Activated CD8-positive, alpha-beta memory T cell treated with anti-CD3 and anti-CD28 coated beads, Interleukin-2, amount 50 U/mL, for 4 hours (primary cell): ENCODE results near the gene CENPO.
"Not testable (repeated sequence)": the region's sequence is repeated elsewhere in the genome, so short reads cannot be mapped to it uniquely, and the experiment has no call there.

Experiments
- DNase-seq: peaks from one replicate; pipeline ENCODE4 v3.0.0-alpha.2; 2020

Gene CENPO

GRCh38 chr2:24791452-24791851 is 1.8 kb upstream of the CENPO start:
- DNase-seq: no peak

DNA sequence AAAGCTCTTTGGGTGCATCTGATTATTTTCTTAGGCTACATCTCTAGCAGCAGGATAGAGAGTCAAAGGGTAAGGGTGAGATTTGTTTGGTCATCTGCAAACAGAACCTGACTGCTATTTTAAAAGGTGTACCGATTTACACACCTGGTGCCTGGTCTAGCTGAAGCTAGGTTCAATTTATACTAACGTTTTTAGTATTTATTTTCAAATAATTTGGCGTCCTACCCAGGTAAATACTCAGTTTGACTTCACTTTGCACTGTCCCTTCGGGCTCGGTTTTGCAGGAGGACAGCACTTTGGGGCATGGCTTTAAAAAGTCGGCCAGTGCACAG is 717 bp upstream of the CENPO start:
- DNase-seq: no peak

DNA sequence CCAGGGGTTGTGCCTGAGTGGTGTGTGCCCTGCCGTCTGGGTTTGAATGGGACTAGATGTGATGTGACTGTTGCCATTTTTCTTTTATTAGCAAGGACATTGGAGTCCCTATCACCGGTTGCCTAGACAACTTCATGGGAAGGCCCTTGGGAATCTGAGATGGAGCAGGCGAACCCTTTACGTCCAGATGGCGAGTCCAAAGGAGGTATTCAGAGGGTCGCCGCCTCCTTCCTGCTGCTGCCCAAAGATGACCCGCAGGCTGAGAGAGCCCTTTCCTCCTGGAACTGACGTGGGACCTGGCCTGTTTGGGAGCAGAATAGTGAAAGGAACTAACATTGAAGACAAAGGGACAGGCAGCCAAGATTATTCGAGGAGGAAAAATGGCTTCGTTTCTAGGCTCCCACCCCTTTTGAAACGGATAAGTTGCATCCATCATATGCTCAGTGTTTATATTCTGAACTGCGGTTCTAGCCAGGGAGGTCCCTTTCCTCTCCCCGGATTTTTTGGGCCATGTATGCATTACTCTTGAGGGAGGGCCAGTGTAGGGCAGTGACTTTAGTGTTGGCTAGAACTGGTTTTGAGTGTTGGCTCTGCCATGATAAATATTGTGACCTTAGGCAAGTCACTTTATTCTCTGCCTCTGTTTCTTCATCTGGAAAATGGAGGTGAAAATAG is 673 bp downstream of the CENPO start:
- DNase-seq: no peak

DNA sequence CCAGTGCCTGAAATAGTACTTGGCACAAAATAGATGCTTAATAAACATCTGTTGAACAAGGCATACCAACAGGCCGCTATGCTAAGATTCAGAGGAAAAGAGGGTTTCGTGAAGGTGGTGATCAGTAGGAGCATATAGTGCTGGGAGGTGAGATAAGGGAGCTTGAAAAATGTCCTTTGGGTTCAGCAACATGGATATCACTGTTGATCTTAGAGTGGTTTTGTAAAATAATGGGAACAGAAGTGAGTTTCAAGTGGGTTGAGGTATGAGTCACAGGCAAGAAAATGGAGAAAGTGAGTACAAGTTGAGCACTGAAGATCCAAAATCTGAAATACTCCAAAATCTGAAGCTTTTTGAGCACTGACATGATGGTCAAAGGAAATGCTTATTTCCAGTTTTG is 4.4 kb downstream of the CENPO start:
- DNase-seq: no peak

DNA sequence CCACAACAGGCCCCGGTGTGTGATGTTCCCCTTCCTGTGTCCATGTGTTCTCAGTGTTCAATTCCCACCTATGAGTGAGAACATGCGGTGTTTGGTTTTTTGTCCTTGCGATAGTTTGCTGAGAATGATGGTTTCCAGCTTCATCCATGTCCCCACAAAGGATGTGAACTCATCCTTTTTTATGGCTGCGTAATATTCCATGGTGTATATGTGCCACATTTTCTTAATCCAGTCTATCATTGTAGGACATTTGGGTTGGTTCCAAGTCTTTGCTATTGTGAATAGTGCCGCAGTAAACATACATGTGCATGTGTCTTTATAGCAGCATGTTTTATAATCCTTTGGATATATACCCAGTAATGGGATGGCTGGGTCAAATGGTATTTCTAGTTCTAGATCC is 7.3 kb downstream of the CENPO start:
- not testable (repeated sequence) for DNase-seq

DNA sequence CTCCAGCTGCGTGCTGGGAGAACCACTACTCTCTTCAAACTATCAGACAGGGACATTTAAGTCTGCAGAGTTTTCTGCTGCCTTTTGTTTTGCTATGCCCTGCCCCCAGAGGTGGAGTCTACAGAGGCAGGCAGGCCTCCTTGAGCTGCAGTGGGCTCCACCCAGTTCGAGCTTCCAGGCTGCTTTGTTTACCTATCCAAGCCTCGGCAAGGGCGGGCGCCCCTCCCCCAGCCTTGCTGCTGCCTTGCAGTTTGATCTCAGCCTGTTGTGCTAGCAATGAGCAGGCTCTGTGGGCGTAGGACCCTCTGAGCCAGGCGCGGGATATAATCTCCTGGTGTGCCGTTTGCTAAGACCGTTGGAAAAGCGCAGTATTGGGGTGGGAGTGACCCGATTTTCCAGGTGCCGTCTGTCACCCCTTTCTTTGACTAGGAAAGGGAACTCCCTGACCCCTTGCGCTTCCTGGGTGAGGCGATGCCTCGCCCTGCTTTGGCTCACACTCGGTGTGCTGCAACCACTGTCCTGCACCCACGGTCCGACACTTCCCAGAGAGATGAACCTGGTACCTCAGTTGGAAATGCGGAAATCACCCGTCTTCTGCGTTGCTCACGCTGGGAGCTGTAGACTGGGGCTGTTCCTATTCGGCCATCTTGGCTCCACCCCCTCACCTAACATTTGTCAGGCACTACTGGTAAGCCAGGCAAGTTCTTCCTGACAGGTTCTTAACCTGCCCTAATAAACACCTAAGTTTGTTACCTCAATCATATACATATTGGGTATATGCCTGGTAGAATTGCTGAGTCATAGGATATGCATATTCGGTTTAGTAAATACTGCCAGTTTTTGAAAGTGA is 12.8 kb downstream of the CENPO start:
- DNase-seq: not testable (repeated sequence)

DNA sequence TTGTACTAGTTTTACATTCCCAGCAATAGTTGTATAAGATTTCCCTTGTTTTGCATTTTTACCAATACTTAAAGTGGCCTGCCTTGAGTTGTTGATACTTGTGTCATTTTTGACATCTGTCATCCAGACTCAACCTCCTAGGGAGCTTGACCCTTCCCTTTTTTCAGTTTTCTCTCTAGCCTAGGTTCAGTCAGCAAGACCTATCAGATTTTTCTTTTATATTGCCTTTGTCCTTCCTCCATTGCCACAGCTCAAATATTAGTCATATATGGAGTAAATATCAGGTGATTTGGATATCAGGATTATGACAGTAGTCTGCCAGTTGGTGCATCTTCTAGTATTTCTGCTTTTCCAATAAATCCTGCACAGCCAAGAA is 13.4 kb downstream of the CENPO start:
- no peak for DNase-seq

DNA sequence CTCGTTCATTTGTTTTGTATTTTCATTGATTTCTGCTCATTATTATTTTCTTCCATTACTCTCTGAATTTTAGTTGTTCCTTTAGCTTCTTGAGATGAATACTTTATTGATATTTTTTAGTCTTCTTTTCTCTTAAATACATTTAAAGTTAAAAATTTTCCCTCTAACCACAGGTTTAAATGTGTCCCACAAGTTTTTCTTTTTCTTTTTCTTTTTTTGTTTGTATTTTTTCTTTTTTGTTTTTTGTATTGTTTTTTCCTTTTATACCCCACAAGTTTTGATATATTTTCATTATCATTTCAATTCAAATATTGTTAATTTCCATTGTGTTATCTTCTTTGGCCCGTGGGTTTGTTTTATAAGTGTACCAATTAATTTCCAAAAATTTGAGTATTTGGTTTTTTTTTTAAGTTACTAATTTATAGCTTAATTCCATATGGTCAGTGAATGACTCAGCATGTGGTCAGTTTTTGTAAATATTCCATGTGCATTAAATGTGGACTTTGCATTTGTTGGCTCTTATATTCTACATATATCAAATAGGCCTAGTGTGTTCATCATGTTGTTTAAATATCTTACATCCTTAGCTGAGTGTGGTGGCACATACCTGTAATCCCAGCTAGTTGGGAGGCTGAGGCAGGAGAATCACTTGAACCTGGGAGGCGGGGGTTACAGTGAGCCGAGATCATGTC is 16.2 kb downstream of the CENPO start:
- no peak for DNase-seq

- DNase-seq: no peak
Observed at GRCh38 chr2:24813691-24814137, 20.5 kb downstream of the CENPO start.

GRCh38 chr2:24814516-24814915 is 21.3 kb downstream of the CENPO start:
- no peak for DNase-seq

GRCh38 chr2:24815171-24815570 is 21.9 kb downstream of the CENPO start:
- no peak for DNase-seq

GRCh38 chr2:24816404-24816803 is 23.2 kb downstream of the CENPO start:
- no peak for DNase-seq

GRCh38 chr2:24816884-24817283 is 23.7 kb downstream of the CENPO start:
- no peak for DNase-seq

DNA sequence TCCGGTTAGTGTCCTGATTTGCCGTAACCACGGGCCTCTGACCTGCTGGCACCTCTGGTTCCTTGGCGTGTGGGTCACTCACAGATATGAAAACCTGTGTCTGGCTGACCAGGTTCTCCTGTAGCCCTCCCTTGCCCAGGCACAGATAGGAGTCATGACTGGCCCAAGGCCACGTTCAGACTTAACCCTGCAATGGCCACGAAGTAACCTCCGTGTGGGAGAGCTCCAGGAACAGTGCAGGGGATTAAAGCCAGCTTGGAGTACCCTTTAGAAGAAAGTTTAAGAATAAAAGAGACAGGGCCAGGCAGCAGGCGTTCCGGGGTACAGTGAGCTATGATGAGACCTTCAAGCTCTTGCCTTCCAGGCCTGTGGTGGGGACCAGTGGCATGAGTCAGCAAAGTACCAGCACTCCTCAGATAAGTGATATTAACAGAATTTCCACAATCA is 25.5 kb downstream of the CENPO start:
- no peak for DNase-seq

GRCh38 chr2:24819442-24820174 is 26.4 kb downstream of the CENPO start:
- no peak for DNase-seq

DNA sequence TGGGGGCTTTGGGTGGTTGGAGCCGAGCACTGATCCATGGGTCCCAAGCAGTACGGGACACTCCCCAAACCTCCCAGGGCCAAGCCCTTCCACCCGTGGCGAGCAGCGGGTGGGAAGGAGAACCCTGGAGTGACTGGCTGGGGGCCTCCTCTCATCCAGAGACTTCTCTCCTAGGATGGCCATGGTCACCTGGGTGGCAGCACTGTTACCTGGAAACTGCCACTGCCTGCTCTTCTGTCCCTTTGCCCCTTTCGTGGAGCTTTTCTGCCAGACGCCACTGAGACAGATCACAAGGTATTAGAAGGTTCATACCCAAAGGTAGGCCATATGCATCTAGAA is 26.9 kb downstream of the CENPO start:
- DNase-seq: no peak

DNA sequence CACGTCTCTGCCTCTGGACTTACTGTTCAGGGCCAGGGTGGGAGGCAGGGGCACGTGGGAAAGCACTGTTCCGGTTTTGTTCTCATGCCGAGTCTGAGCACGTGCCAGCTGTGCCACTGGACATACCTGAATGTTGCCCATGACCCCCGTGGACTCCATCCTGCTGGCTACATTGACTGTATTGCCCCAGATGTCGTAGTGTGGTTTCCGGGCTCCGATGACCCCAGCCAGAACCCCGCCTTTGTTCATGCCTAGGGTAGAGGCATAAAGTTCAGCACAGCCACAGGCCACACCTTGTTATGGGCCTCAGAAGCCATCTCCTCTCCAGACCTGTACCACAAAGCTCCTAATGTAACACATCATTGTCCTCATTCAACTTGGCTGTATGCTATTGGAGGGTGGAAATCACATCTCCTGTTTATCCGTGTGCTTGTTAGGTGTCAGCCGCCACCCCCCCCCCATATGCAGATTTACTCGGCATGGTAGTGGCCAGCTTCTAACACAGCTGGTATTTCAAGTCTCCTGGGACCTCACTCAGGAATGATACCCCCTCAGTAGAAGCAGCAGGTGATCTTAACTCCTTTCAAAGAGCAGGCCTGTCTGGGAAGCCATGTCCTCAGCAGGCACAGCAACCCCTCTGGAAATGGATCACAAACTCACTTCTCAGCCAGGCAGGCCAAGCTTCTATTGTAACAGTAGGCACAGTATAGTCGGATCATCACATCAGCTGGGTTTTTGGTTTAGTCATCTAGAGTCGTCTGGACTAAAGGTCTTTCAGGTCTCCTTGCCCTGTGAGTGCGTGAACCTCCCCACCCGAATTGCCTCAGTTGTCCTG is 27.6 kb downstream of the CENPO start:
- no peak for DNase-seq

- DNase-seq: no peak
Observed at GRCh38 chr2:24821433-24821891, 28.2 kb downstream of the CENPO start.

GRCh38 chr2:24822049-24822706 is 29.0 kb downstream of the CENPO start:
- DNase-seq: no peak

DNA sequence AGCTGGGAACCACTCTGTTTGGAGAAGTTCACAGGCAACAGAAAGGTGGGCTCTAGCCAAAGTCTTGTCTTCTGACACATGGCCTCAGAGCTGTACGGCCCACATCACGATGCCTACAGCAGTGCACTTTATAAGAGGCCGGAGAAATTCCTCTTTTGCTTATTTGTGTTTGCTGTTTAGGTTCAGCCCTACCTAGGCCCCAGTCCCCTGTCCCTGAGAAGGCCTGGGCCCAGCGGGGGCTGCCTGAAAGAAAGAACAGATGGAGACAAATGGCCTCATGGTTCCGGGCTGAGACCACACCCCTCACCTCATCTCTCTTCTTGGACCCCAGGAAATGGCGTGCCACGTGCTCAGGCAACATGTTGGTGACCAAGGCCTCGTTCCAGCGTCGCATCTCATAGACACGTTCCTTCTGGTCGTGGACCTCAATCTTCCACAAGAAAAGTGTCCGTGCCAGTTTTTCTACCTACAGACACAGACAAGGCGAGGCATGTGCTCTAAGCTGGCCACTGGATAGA is 30.9 kb downstream of the CENPO start:
- no peak for DNase-seq
